ENCODE measurements around the gene S100A6.

The S100A6 gene

GRCh38 chr1:153561466-153561985 is 25.7 kb upstream of the S100A6 start:
- no peak for DNase-seq (ENCODE audit: low spot score)
- no peak for TF ChIP-seq CTCF (IDR thresholded peaks at IDR 0.05; ENCODE audit: extremely low read depth, missing control alignments)

GRCh38 chr1:153560771-153561465 is 25.1 kb upstream of the S100A6 start:
- no peak for DNase-seq (ENCODE audit: low spot score)
- no peak for TF ChIP-seq CTCF (IDR thresholded peaks at IDR 0.05; ENCODE audit: extremely low read depth, missing control alignments)

- no peak for TF ChIP-seq CTCF (IDR thresholded peaks at IDR 0.05; ENCODE audit: extremely low read depth, missing control alignments)
- DNase-seq (ENCODE audit: low spot score): no peak
Observed at GRCh38 chr1:153560241-153560640, 24.4 kb upstream of the S100A6 start.

GRCh38 chr1:153557877-153558276 is 22.1 kb upstream of the S100A6 start:
- no peak for TF ChIP-seq CTCF (IDR thresholded peaks at IDR 0.05; ENCODE audit: extremely low read depth, missing control alignments)
- DNase-seq (ENCODE audit: low spot score): no peak

- no peak for TF ChIP-seq CTCF (IDR thresholded peaks at IDR 0.05; ENCODE audit: extremely low read depth, missing control alignments)
- no peak for DNase-seq (ENCODE audit: low spot score)
Observed at GRCh38 chr1:153556348-153556747, 20.6 kb upstream of the S100A6 start.

- DNase-seq (ENCODE audit: low spot score): no peak
- TF ChIP-seq CTCF (IDR thresholded peaks at IDR 0.05; ENCODE audit: extremely low read depth, missing control alignments): no peak
Observed at GRCh38 chr1:153553830-153554541, 18.2 kb upstream of the S100A6 start.

- TF ChIP-seq CTCF (IDR thresholded peaks at IDR 0.05; ENCODE audit: extremely low read depth, missing control alignments): no peak
Observed at GRCh38 chr1:153553096-153553495, 17.3 kb upstream of the S100A6 start.

More at GRCh38 chr1:153553096-153553495, 17.3 kb upstream of the S100A6 start:
- DNase-seq (ENCODE audit: low spot score): no peak

Measured in GM20000 (cell line).